NOMO-1 (cell line): ENCODE measurements around the gene TARP.

Source experiments
- DNase-seq, 2 experiments: peaks; one replicate each; lab custom pipeline; 2025; ENCODE audit not compliant: unreplicated experiment in 2 of 2; lab: John Stamatoyannopoulos, UW

The TARP gene

GRCh38 chr7:38273286-38273995 is at the start of gene TARP:
TSS of gene TARP (minus strand) at chr7:38273636.
- DNase-seq, result no peak

- no peak for DNase-seq
Measured at GRCh38 chr7:38323156-38323555, 49.7 kb upstream of the TARP start.

- no peak for DNase-seq
Measured at GRCh38 chr7:38322461-38322860, 49.0 kb upstream of the TARP start.

GRCh38 chr7:38321967-38322366 is 48.5 kb upstream of the TARP start:
- DNase-seq, result no peak

DNA sequence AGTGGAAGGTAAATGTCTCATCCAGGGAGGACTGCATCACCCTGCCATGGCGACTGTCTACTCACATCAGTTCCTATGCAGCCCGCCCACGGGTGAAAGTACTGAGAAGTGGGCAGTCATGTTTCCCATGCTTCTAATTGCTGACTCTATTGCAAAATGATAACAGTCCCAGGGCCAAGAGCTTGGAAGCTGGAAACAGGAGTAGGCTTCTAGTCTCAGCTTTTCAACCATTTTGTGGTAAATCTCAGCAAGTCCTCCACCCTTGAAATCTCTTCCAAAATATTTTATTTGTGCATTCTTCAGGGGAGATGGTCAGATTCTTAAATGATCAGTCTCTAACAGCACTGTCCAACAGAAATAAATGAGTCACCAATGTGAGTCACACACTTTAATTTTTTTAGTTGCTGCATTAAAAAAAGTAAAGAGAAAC is 48.1 kb upstream of the TARP start:
- DNase-seq, result no peak

GRCh38 chr7:38321050-38321449 is 47.6 kb upstream of the TARP start:
- no peak for DNase-seq

GRCh38 chr7:38319873-38320272 is 46.4 kb upstream of the TARP start:
- no peak for DNase-seq

DNA sequence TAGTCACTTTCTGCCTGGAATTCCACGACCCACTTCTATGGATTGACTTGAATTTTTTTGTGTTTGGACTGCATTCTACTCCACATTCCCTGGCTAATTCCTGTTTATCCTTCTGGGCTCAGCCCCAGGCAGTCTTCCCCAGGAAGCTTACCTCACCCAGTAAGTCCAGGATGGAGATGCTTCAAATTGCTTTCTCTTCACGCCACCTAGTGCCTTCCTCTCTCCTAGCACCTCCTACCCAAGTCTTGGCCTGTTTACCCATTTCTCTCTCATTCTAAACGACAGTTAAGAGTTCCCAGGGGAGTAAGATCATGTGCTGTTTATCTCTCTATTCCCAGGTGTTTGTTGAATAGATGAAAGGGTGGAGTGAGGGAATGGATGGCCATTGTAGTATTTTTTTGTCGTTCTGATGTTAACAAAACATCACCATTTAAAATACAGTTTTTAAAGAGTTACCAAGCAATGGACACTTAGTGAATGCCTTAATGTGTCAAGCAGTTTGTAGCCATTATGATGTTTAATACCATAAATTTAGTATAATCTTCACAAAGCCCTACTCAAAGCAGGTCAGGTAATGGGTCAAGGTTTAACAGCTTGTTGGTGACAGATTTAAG is 45.5 kb upstream of the TARP start:
- peak; percentile 45 to 55 for DNase-seq

DNA sequence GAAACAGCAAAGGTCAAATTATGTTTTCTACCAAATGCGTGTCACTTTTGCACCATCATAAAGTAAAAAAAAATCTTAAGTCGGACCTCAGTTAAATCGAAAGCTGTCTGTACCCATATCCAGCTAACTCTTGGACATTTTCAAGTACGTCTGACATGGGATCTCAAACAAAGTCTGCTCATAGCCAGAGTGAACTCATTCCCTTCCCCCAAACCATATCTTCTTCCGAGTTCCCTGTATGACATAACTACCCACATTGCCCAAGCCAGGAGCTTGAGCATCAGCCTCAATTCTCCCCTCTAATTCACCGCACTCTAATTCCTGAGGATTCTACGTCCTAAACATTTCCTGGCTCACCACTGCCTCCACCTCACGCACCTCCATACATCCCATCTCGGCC is 44.8 kb upstream of the TARP start:
- DNase-seq, result peak in 1 of 2 experiments; percentile 36

DNA sequence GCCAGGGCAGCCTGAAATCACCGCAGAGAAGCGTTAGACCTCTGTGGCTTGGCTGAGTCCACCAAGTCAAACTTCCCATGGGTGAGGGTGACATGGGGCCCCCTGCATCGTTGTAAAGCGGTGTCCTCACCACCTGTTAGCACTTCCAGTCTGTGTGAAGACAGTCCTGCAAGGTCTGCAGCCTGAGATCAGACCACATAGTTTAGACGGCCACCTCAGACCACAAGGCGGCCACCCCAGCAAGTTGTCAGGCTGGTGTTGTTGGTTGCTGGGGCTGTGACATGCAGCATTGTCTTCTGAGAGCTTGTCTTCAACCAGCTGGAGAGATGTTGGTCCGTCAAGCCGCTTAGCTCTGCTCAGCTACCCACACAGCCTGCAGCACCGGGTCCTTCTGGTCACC is 44.1 kb upstream of the TARP start:
- peak; percentile 58 to 59 for DNase-seq

DNA sequence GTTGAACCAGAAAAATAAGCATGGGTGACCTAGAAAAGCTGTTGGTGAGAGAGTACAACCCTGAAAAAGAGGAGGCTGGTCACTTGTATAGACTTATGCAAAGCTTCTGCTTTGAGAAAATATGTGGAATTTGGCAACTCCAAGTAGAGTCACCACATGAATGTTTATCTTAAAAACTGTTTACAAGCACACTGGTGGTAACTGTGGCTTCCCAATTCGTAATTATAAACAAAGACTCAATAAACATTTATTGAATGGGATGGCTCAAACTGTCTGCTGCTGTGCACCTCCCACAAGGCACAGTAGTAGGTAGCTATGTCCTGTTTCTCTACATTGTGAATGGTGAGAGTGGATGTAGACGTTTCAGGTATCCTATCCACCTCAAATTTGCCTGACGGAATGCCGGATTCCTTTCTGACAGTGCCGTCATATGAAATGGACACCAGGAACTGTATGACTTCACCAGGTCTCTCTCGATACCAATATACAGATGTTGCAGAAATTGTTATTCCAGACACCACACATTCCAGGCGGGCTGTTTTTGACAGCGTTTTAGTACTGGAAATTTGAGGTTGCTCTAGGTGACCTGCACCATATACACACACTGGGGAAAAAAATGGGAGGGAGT is 43.4 kb upstream of the TARP start:
- DNase-seq, result no peak

DNA sequence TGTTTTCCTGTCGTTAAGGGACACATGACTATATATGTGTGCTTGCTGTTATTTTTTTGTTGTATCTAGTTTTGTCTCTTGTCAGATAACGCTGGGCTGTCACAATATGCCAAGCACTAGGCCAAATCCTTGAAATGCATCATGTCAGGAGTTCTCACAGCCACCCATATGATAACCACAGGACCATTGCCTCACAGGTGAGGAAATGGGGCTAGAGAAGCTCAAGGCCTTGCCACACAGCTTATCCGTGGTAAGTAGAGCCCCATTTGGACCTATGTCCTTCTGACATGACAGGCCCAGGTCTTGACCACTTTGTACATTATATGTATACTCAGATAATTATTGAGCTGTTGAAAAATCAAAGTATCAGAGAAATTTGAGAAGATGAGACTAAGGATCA is 42.0 kb upstream of the TARP start:
- DNase-seq, result no peak

DNA sequence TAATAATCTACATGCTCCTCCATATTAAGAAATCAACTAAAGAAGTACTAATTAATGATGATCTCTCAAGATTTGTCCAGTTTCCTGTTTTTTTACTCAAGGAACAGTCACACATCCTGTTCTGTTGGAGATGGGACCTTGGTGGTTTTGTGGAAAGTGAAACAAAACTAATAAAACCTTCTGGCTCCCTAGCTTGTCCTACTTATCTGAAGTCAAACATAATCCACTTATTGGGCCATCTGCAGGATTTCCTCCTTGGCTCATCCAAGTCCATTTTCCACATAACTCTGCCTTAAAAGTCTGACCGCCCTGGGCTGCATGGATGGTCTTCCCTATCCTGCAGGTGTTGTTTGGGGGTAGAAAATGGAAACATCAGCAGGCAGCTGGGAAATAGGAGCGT is 39.4 kb upstream of the TARP start:
- peak; percentile 19 to 76 for DNase-seq

- DNase-seq, result peak; percentile 26 to 64
Measured at GRCh38 chr7:38311329-38311937, 38.0 kb upstream of the TARP start.

GRCh38 chr7:38310591-38311101 is 37.2 kb upstream of the TARP start:
- DNase-seq, result peak in 1 of 2 experiments; percentile 32

DNA sequence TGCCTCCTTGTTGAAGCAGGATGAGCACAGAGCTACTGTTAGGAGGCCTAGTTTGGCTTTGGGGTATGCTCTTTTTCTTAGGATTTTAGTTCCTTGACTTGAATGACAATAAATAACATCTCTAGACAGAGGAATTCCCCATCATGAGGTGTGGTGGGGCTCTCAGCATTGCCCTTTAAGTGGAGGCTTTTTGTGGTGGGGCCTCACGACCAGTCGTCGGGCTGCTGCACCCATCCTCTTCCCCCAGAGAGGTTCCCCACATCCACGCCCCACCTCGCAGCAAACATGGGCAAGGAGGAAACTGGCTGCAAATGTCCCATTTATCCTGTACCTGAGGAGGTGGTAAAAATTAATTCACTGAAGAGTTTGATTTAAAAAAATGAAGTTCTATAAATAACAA is 36.1 kb upstream of the TARP start:
- no peak for DNase-seq

DNA sequence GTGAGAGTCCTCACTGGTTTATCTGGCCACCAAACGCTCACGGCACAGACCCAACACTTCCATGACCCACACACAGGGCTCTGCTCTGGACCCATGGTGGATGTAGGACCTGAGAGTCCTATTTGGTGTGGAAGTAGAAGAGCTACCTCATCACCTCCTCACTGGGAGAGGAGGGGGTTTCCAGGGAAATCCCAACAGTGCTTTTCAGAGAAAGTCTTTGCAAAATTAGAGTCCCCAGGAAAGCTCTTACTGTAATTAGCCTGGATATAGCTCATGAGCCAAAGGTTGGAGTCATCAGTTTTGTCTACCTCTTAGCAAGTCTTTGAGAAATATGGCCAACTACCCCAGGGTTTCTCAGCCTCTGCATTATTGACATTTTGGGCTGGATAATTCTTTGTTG is 34.7 kb upstream of the TARP start:
- no peak for DNase-seq

DNA sequence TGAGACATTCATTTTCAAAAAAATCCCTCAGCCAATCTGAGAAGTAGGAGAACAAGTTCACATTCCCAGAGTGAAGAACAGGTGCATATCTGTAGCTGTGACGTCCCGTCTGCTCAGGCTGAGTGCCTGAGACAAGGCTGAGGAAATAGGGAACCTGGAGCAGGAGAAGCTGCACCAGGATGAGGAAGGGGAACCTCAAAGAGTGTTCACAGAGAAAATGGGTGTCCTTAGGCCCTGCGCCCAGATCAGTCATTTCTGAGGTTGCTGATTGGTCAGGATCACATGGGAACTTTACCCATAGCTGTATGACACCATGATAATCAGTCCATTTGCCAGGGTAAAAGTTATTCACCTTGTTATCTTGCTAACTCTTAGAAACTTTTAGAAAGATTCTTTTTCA is 34.2 kb upstream of the TARP start:
- no peak for DNase-seq

GRCh38 chr7:38306914-38307313 is 33.5 kb upstream of the TARP start:
- DNase-seq, result no peak

GRCh38 chr7:38306171-38306570 is 32.7 kb upstream of the TARP start:
- DNase-seq, result no peak

DNA sequence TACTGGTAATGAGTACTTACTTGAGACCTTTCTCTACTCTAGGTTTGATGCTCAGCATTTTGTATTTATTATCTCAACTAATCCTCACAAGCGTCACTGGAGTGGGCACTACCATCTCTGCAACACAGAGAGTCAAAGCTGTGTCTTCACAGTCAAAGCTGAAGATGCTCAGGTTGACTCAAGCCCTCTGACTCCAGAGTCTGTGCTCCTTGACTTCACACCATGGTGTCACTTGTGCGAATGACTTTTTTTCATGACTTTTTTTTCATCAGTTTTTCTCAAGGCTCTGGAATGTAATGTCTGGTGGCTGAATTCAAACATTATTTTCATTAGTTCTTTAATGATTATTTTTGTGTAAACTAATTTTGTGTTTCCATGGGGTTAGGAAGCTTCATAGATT is 30.4 kb upstream of the TARP start:
- no peak for DNase-seq

GRCh38 chr7:38300175-38300574 is 26.7 kb upstream of the TARP start:
- DNase-seq, result no peak
